Measurements from ENCODE around the gene KPNB1. TPM values are rescaled to one million over a fixed set of nuclear protein-coding genes. Genes with fewer than 3 reads are reported as not detected.

Gene KPNB1
- total and polyA plus RNA-seq, 2 experiments from 2014 or later = 274 to 599 TPM

DNA sequence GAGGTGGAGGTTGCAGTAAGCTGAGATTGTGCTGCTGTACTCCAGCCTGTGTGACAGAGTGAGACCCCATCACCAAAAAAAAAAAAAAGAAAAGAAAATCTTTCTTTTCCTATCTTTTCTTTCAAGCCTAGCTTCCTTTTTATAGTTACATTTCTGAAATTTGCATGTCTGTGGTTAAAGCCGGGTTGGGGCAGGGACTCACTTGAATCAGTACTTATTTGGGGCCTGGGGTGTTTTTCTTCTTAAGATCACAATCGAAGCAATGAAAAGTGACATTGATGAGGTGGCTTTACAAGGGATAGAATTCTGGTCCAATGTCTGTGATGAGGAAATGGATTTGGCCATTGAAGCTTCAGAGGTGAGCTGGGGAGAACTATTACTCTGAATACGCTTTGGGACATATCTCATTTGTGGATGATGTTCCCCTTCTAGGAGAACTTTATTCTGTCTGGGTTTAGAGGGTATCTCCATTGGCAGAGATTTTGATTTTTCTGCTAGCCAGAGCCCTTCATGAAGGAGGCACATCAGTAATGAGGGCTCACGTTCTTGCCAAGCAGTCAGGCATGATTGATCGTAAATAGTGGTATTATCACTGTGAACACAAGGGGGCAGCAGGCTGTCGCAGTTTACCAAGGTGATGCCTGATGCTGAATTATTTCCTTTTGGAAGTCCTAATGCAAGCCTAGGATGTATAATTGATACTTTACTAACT is 14.3 kb downstream of the KPNB1 start:
- Histone ChIP-seq H3K4me2 (peak overlapping the region; percentile 35; the same call in 1 of the 2 replicates), H3K9me2 (ENCODE audit: insufficient read depth) (no peaks in the 10 kb centered on the region), H3K27me3 (ENCODE audit: insufficient read depth) (no peaks in the 10 kb centered on the region), H3K36me3 (ENCODE audit: insufficient read depth) (peaks cover 78% of the 10 kb centered on the region), H2AFZ (no peak overlapping the region), H3K79me2 (replicated peaks; ENCODE audit: insufficient read depth) (peaks cover 51% of the 10 kb centered on the region), H3K4me1 (ENCODE audit: insufficient read depth) (peaks cover 13% of the 10 kb centered on the region), H3F3A (replicated peaks; ENCODE audit: low read depth) (peaks cover 63% of the 10 kb centered on the region), H3K4me3 (no peak overlapping the region), H4K20me1 (replicated peaks; ENCODE audit: insufficient read depth) (peaks cover 53% of the 10 kb centered on the region), H3K27ac (ENCODE audit: low read depth) (peak overlapping the region; percentile 76)
- Mint-ChIP-seq H3K27ac (peak overlapping the region; percentile 46; the same call in 1 of the 2 replicates), H3K36me3 (ENCODE audit: low read depth) (peaks cover 94% of the 10 kb centered on the region), H3K27me3 (ENCODE audit: insufficient read depth, low read depth, poor library complexity) (peaks cover 3% of the 10 kb centered on the region), H3K9me3 (no peaks in the 10 kb centered on the region), H3K4me1 (peaks cover 17% of the 10 kb centered on the region), H3K4me3 (peak overlapping the region; percentile 50; the same call in 2 of the 3 replicates)
- TF ChIP-seq EZH2 (IDR thresholded peaks at IDR 0.05; ENCODE audit: low read depth, unreplicated experiment) = no peak
- TF ChIP-seq POLR2AphosphoS5 (IDR thresholded peaks at IDR 0.05; ENCODE audit: low read depth) = peak; percentile 27; the same call in 1 of the 2 replicates
- TF ChIP-seq, protein P1, sequence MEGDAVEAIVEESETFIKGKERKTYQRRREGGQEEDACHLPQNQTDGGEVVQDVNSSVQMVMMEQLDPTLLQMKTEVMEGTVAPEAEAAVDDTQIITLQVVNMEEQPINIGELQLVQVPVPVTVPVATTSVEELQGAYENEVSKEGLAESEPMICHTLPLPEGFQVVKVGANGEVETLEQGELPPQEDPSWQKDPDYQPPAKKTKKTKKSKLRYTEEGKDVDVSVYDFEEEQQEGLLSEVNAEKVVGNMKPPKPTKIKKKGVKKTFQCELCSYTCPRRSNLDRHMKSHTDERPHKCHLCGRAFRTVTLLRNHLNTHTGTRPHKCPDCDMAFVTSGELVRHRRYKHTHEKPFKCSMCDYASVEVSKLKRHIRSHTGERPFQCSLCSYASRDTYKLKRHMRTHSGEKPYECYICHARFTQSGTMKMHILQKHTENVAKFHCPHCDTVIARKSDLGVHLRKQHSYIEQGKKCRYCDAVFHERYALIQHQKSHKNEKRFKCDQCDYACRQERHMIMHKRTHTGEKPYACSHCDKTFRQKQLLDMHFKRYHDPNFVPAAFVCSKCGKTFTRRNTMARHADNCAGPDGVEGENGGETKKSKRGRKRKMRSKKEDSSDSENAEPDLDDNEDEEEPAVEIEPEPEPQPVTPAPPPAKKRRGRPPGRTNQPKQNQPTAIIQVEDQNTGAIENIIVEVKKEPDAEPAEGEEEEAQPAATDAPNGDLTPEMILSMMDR (conservative IDR thresholded peaks at IDR 0.05; ENCODE audit: low read depth in 2 of 2) = peak; percentile 86
- no peak for TF ChIP-seq ZNF331 (CRISPR knock-in tag; IDR thresholded peaks at IDR 0.05; ENCODE audit: low read depth)
- no peak for TF ChIP-seq CREB1 (CRISPR knock-in tag; IDR thresholded peaks at IDR 0.05; ENCODE audit: low read depth)
- TF ChIP-seq, protein P2, sequence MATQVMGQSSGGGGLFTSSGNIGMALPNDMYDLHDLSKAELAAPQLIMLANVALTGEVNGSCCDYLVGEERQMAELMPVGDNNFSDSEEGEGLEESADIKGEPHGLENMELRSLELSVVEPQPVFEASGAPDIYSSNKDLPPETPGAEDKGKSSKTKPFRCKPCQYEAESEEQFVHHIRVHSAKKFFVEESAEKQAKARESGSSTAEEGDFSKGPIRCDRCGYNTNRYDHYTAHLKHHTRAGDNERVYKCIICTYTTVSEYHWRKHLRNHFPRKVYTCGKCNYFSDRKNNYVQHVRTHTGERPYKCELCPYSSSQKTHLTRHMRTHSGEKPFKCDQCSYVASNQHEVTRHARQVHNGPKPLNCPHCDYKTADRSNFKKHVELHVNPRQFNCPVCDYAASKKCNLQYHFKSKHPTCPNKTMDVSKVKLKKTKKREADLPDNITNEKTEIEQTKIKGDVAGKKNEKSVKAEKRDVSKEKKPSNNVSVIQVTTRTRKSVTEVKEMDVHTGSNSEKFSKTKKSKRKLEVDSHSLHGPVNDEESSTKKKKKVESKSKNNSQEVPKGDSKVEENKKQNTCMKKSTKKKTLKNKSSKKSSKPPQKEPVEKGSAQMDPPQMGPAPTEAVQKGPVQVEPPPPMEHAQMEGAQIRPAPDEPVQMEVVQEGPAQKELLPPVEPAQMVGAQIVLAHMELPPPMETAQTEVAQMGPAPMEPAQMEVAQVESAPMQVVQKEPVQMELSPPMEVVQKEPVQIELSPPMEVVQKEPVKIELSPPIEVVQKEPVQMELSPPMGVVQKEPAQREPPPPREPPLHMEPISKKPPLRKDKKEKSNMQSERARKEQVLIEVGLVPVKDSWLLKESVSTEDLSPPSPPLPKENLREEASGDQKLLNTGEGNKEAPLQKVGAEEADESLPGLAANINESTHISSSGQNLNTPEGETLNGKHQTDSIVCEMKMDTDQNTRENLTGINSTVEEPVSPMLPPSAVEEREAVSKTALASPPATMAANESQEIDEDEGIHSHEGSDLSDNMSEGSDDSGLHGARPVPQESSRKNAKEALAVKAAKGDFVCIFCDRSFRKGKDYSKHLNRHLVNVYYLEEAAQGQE (IDR thresholded peaks at IDR 0.05; ENCODE audit: unreplicated experiment) = no peak
- TF ChIP-seq EZH2phosphoT487 (IDR thresholded peaks at IDR 0.05; ENCODE audit: unreplicated experiment) = no peak
- peak; percentile 84 for ATAC-seq
- DNase-seq (ENCODE audit: low spot score) = peak; percentile 85

DNA sequence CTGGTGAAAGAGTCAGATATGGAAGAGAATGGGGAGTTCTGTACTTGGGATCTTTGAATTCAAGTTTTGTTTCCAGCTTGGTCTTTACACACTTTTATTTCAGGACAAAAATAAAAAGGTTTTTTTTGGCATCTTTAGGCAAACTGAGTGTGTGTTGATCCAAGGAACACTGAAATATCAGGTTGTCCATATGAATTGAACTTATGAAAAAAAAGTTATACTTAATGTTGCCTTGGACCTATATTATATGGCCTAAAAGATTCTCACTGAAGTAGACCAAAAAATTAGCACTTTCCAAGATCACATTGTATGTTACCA is 14.9 kb downstream of the KPNB1 start:
- DNase-seq (ENCODE audit: low spot score) (no peak), ATAC-seq (no peak)
- Histone ChIP-seq H3K36me3 (ENCODE audit: insufficient read depth) (peaks cover 79% of the 10 kb centered on the region), H3K4me1 (ENCODE audit: insufficient read depth) (peaks cover 13% of the 10 kb centered on the region), H3K79me2 (replicated peaks; ENCODE audit: insufficient read depth) (peaks cover 51% of the 10 kb centered on the region), H4K20me1 (replicated peaks; ENCODE audit: insufficient read depth) (peaks cover 53% of the 10 kb centered on the region), H3K4me3 (no peak overlapping the region), H2AFZ (no peak overlapping the region), H3K27ac (ENCODE audit: low read depth) (peak overlapping the region; percentile 82), H3K27me3 (ENCODE audit: insufficient read depth) (no peaks in the 10 kb centered on the region), H3K4me2 (peak overlapping the region; percentile 35), H3F3A (replicated peaks; ENCODE audit: low read depth) (peaks cover 68% of the 10 kb centered on the region), H3K9me2 (ENCODE audit: insufficient read depth) (no peaks in the 10 kb centered on the region)
- Mint-ChIP-seq H3K9me3 (no peaks in the 10 kb centered on the region), H3K27me3 (ENCODE audit: insufficient read depth, low read depth, poor library complexity) (peaks cover 3% of the 10 kb centered on the region), H3K36me3 (ENCODE audit: low read depth) (peaks cover 97% of the 10 kb centered on the region), H3K4me3 (peak overlapping the region; percentile 50; the same call in 2 of the 3 replicates), H3K27ac (peak overlapping the region; percentile 46; the same call in 1 of the 2 replicates), H3K4me1 (peaks cover 17% of the 10 kb centered on the region)
- TF ChIP-seq STAT1 (IDR thresholded peaks at IDR 0.05; ENCODE audit: unreplicated experiment) = no peak
- no peak for TF ChIP-seq POLR2AphosphoS5 (IDR thresholded peaks at IDR 0.05; ENCODE audit: low read depth)
- no peak for TF ChIP-seq ZNF114 (CRISPR knock-in tag; IDR thresholded peaks at IDR 0.05)
- TF ChIP-seq JUNB (IDR thresholded peaks at IDR 0.05; ENCODE audit: unreplicated experiment) = no peak
- TF ChIP-seq, protein P1 (conservative IDR thresholded peaks at IDR 0.05; ENCODE audit: low read depth in 2 of 2) = peak in 1 of 2 experiments; percentile 10; a peak in 1 of 4 replicates
